ENCODE measurements around the gene PAMR1.

The PAMR1 gene

GRCh38 chr11:35433588-35433987 is 91.8 kb downstream of the PAMR1 start:
- DNase-seq: no peak

- no peak for DNase-seq
These were observed 93.0 kb downstream of the PAMR1 start for GRCh38 chr11:35432464-35432863.

GRCh38 chr11:35427071-35427470 is 98.3 kb downstream of the PAMR1 start:
- no peak for DNase-seq

- DNase-seq: no peak
These were observed 99.1 kb downstream of the PAMR1 start for GRCh38 chr11:35426351-35426750.

GRCh38 chr11:35425603-35426212 is 99.7 kb downstream of the PAMR1 start:
- DNase-seq: no peak

GRCh38 chr11:35424157-35424940 is 101.1 kb downstream of the PAMR1 start:
- DNase-seq: no peak

- DNase-seq: no peak
These were observed 105.0 kb downstream of the PAMR1 start for GRCh38 chr11:35420371-35420770.

- DNase-seq: no peak
These were observed 105.5 kb downstream of the PAMR1 start for GRCh38 chr11:35419830-35420333.

GRCh38 chr11:35419184-35419829 is 106.1 kb downstream of the PAMR1 start, which contains the start of gene SLC1A2:
TSS of gene SLC1A2 (minus strand) at chr11:35419558. CDS start at chr11:35418966, 592 bp downstream.
- no peak for DNase-seq

- DNase-seq: no peak
These were observed 106.9 kb downstream of the PAMR1 start for GRCh38 chr11:35418282-35419183.

GRCh38 chr11:35415487-35415886 is 109.9 kb downstream of the PAMR1 start:
- no peak for DNase-seq

- no peak for DNase-seq
These were observed 110.6 kb downstream of the PAMR1 start for GRCh38 chr11:35414776-35415175.

- no peak for DNase-seq
These were observed 111.1 kb downstream of the PAMR1 start for GRCh38 chr11:35414311-35414710.

GRCh38 chr11:35413598-35413997 is 111.8 kb downstream of the PAMR1 start:
- DNase-seq: no peak

- no peak for DNase-seq
These were observed 113.1 kb downstream of the PAMR1 start for GRCh38 chr11:35412285-35412684.

GRCh38 chr11:35407041-35407440 is 118.4 kb downstream of the PAMR1 start:
- DNase-seq: no peak

- no peak for DNase-seq
These were observed 121.0 kb downstream of the PAMR1 start for GRCh38 chr11:35404388-35404775.

GRCh38 chr11:35403765-35404387 is 121.5 kb downstream of the PAMR1 start:
- no peak for DNase-seq

- DNase-seq: no peak
These were observed 122.4 kb downstream of the PAMR1 start for GRCh38 chr11:35402751-35403660.

- no peak for DNase-seq
These were observed 126.5 kb downstream of the PAMR1 start for GRCh38 chr11:35398881-35399280.

- DNase-seq: no peak
These were observed 130.5 kb downstream of the PAMR1 start for GRCh38 chr11:35394941-35395340.

Data from CD4-positive, alpha-beta T cell treated with Interleukin-10 for 1 hour (primary cell).